GM12801 (cell line): Measurements from ENCODE around the gene MAGI3.

Source experiments
- CTCF ChIP-seq: IDR thresholded peaks from one replicate; pipeline ENCODE4 v1.5.1; 2011; ENCODE audit warnings: control low read depth; ENCODE audit not compliant: insufficient read length; ENCODE audit errors: extremely low read depth

MAGI3 gene

GRCh38 chr1:113517346-113517745 lies 127.0 kb downstream of the MAGI3 start:
- no peak for TF ChIP-seq CTCF

GRCh38 chr1:113517983-113518382 lies 127.7 kb downstream of the MAGI3 start:
- no peak for TF ChIP-seq CTCF

- no peak for TF ChIP-seq CTCF
These were observed 129.2 kb downstream of the MAGI3 start for GRCh38 chr1:113519556-113519955.

GRCh38 chr1:113530021-113530420 lies 139.7 kb downstream of the MAGI3 start:
- TF ChIP-seq CTCF: no peak

GRCh38 chr1:113531321-113531720 lies 141.0 kb downstream of the MAGI3 start:
- TF ChIP-seq CTCF: no peak

- no peak for TF ChIP-seq CTCF
These were observed 142.7 kb downstream of the MAGI3 start for GRCh38 chr1:113533061-113533460.

GRCh38 chr1:113534130-113534817 lies 144.0 kb downstream of the MAGI3 start:
- TF ChIP-seq CTCF: no peak
